ENCODE data around the gene TRUB1.
"Not testable (repeated sequence)": the region's sequence is repeated elsewhere in the genome, so short reads cannot be mapped to it uniquely, and the experiment has no call there.

The TRUB1 gene
- 16.8 to 58.3 (median 36.0) reads per million in 3 experiments for total RNA-seq

DNA sequence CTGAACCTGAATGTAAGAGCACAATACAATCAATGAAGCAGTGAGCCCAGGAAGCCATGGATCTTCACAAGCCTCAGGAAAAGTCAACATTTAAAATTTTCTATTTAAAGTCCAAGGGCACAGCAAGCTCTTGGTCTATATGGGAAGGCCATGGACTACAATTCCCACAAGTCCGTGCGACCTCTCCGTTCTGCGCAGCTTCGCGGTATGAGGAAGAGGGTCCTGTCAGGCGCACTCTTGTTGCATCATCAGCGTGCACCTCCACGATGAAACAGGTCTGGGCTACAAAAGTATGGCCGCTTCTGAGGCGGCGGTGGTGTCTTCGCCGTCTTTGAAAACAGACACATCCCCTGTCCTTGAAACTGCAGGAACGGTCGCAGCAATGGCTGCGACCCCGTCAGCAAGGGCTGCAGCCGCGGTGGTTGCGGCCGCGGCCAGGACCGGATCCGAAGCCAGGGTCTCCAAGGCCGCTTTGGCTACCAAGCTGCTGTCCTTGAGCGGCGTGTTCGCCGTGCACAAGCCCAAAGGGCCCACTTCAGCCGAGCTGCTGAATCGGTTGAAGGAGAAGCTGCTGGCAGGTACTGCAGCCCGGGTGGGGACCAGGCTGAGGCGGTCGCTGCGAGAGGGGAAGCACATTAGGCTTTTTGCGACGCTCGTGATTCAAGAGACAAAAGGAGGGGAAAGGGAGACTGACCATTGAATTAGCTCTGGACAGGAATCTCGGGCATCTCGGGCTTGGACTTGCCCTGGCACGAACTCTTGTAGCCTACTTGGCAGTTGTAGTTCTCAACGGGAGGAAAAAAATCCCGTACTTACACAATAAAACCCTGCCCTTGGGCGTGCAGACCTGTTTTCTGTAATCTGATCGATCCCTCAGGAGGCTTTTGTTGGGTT is at the start of gene TRUB1:
TRUB1 (plus strand) TSS at position 234 of the 894 bp plus-strand sequence; CDS start at position 293, 59 bp downstream.
- DNase-seq: peak; percentile 86

DNA sequence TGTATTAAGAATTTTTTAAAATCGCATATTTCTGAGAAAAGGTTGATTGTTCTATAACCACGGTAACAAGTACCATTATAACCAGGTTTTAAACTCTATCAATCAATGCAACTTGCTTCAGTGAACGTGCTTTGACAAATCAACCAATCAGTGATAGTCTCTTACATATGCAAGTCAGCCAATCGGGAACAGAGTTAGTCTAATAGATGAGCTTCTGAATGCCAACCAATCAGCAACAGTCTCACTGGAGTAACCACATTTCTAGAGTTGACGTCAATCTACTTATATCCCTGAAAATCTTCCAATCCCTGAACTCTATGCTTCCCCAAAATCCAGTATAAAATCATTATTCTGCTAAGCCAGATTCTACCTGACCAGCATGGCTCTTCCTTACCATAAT is 44.7 kb upstream of the TRUB1 start:
- DNase-seq: no peak

DNA sequence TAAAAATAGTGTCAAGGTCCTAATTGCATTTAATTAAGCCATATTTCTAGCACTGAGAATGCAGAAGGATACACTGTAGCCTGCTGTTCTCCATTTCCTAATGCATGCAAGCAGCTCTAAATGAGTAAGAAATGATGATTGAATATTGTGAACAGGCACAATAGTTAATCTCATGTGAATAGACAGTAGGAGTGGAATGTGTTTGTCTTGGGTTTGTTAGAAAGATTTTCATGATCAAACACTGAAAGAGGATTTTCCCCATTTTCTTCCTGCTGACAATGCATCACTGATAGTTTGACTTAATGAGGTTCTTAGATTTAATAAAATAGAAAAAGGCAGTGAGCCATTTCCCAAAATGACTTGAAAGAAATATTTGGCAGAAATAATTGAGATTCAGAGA is 43.1 kb upstream of the TRUB1 start:
- DNase-seq: no peak

DNA sequence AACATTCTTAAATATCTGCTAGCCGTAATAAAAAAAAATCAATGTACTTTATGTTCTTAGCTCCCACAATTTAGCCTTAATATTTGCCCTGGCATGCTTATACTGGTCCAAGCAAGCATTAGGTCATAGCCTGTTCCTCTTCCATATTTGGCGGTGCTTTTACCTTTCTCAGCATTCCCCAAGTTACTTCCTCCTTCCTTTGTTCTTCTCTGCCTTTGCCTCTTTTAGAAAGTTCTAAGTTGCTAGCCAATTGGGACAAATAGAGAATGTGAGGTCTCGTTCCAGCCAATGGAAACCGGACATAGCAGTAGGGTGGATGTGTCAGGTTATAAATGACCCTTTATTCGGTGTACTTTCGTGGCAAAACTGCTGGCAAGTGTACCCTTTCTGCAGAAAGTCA is 41.0 kb upstream of the TRUB1 start:
- not testable (repeated sequence) for DNase-seq

DNA sequence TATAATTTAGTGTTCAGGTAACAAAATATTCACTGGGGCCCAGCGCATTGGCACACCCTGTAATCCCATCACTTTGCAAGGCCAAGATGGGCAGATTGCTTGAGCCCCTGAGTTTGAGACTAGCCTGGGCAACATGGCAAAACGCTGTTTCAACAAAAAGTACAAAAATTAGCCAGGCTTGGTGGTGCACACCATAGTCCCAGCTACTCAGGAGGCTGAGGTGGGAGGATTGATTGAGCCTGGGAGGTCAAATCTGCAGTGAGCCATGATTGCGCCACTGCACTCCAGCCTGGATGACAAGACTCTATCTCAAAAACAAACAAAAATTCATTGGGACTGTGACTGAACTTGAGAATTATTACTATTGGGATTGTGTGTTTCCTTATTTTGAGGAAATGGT is 40.4 kb upstream of the TRUB1 start:
- DNase-seq: no peak

DNA sequence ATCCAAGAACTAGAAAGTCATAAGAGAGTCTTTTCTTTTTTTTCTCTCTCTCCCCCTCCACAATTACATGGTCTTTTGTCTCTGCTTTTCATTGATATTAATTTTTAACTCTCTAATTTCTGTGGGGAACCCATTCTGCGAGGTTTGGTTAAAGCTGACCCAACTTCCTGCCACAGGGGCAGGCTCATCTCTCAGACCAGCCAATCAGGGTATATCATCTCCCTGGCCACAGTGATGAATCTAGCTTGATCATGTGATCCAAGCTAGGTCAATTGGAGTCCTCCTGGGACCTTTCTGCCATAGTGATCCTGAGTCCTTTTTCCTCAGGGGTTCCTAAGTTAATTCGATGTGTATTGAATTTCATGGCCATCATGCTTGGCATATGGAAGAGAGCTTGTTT is 38.0 kb upstream of the TRUB1 start:
- no peak for DNase-seq

DNA sequence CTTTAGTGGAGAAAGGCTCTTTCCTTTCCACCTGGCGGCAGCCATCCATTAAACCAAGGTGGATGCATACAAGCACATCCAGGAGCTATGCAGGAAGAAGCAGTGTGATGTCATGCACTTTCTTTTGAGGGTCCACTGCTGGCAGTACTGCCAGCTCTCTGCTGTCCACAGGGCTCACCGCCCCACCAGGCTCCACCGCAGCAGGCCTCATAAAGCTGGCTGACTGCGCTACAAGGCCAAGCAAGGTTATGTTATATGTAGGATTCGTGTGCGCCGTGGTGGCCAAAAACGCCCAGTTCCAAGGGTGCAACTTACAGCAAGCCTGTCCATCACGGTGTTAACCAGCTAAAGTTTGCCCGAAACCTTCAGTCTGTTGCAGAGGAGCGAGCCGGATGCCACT is 37.3 kb upstream of the TRUB1 start:
- no peak for DNase-seq

DNA sequence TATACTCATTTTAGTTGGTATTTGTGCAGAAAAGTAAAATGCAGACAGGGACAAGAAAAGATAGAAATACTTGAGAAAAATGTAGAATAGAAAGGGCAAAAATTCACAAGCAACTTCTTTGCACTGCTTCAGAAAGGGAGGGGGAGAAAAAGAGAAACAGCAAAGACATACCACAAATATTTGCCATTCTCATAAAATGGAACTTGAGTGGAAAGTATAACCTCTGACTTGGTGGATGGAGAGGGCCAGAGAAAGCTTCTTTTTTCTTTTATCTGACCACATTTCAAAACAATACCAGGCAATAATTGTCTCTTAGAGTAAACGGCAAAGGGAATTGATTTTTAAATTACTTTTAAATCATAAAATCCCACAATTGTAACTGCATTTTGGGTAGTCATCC is 35.8 kb upstream of the TRUB1 start:
- DNase-seq: no peak

DNA sequence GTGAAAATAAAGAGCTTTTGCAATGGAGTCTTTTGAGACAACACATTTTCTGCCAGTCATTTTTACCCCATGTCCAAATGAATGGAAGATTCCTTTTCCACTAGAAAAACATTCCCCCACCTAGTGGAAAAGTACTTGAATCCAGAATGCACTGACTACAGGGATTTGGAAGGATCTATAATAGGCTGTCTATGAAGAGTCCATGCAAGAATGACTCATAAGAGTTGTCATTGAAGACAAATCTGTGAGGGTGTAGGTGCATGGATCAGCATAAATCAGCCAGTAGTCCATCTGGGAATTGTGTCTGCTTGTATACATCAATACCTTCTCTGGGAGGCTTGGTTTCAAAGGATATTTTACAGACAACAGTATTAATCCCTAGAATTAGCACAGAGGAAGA is 32.5 kb upstream of the TRUB1 start:
- no peak for DNase-seq

DNA sequence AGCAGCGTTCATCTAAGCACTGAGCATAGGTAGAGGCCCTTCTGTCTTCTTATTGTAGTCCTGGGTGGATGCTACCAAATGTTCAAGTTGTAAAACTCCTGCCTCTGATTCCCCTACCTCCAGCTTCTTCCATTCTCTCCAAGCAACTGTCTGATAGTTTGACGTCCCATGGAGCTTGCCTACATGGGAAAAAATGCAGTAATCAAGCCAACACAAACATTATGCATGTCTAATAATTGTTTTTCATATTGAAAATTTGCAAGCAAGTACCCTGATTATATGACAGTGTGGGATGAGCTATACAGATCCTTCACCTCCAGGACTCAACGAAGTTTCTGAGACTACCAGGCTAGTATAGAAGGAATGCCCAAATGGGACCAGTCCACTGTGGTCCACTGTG is 31.0 kb upstream of the TRUB1 start:
- DNase-seq: no peak

DNA sequence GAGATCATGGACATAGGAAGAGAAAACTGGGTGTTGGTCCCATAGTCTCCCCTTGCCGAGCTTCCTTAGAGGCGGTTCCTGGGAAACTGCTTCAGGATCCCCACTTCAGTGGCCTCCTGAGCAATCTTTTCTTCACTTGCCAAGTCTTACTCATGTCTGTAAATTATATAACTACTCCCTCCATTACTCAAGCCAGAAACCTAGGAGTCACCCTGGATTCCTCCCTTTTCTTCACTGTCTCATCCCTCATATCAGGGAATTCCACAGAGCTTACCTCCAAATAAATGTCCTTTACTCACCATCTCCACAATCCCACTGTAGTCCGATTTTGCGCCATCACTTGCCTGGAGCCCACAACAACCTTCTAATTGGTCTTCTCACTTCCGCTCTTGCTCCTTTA is 29.1 kb upstream of the TRUB1 start:
- DNase-seq: no peak

DNA sequence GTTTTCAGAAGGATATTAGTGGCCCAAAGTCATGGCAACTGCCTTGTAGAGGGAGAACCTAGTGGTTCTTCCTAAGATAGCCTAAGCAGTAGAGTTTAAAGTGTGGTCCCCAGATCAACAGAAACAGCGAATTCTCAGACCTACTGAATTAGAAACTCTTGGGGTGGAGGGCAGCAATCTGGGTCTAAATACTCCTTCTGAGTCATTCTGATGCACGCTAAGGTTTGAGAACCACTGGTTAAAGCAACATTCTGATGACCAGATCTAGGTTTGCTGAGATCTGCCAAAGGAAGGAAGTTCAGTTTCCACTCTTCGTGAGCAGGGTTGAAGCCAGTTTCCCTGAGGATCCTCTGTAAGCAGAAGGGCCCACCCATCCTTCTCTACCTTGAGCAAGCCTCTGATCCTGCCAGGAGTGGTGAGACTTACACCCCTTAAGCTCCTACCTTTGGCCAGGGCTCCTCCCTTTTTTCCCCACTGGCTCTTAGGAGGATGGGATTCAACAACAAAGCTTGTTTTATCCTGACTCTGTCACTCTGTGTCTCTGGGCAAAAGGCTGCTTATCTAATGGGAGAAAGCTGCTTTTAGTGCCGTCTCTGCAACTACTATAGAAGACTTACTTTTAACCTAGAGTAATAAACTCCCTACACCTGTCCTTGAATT is 26.8 kb upstream of the TRUB1 start:
- DNase-seq: no peak

DNA sequence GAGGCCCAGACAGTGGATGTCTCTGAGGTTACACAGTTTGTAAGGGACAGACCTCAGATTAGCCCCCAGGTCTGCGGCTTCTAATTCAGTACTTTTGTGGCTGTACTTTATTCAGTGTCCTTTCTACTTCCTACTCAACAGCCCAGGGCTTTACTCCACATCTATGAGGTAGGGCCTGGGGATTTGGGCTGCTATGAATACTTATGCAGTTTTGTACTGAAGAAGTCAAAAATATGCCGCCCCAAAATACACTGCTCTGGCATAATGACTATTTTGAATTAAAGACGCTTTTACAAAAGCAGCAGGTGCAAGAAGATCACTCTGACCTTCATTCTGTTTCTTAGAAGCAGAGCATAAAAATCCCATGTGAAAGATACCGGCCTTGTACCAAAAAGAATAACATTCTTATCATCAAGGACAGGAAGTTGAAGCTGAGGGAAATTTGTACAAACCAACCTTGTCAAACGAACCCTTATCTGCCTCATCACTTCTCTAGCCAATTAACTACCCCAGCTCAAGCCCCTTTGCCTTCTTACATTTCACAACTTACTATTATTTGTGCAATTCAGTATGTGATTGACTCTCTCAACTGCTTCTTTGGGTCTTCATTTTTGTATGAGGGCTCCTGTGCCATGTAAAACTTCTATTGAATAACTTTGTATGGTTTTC is 26.1 kb upstream of the TRUB1 start:
- DNase-seq: no peak

DNA sequence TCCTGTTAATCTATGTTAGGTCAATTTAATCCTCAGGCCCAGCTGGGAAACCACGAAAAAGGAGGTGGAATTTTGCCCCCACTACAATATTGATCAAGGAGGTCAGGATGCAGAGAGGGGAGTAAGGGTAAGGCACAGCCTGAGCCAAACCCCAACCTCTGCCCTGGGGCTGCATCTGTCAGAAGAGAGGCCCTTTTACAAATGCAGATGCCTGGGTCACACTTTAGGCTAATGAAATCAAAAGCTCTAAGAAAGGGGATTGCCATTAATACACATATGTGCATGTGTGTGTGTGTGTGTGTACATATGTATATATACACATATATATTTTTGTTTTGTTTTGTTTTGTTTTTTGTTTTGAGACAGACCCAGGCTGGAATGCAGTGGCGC is 25.5 kb upstream of the TRUB1 start:
- DNase-seq: no peak

DNA sequence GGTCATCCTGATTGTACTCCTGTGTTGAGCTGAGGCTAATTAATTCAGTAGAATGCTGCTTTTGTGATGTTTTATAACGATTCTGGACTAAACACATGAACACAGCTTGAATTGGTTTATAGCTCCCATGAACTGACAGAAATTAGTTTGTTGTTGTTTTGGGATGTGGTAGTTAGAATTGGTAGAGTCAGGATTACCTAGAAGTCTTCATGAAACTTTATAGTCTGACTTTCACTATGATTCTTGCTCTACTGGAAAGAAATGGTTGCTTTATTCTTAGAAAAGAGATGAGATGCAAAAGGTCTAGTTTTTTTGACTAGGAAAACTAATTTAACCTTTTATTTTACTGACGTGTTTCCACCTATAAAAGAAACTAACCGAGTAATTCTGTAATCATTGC is 23.4 kb upstream of the TRUB1 start:
- DNase-seq: no peak

DNA sequence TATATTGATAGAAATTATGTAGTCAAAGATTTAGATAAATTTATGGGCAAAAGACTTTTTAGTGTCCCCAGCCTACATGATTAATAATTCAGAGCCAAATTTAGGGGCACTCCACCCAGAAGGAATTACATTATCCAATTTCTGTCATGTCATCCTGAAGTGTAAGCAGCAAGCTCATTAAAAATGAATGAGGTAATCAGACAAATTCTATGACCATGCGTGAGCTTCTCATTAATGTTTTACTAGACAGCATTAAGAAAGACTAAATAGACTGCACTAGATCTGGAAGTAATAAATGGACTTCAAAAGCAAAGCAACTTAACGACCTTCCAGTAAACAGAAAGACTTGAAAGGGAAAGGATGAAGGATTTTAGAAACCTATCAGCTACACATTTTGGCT is 22.7 kb upstream of the TRUB1 start:
- DNase-seq: no peak

DNA sequence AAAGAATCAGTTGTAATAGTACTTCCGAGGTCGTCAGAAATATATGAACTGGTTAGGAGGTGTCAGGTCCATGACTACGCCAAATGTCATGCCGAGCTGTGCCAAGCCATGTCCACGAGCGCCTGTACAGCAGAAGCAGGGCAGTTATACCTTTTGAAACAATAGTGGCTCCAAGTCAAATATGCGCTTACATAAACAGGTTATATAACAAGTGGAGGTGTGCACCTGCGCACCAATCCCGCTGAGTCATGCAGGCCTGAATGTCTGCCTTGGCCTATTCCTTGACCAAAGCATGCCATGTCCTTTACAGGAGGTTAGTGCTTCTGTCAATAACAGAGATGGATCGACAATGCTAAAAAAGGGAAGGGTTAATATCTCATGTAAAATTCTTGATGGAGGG is 21.3 kb upstream of the TRUB1 start:
- no peak for DNase-seq

DNA sequence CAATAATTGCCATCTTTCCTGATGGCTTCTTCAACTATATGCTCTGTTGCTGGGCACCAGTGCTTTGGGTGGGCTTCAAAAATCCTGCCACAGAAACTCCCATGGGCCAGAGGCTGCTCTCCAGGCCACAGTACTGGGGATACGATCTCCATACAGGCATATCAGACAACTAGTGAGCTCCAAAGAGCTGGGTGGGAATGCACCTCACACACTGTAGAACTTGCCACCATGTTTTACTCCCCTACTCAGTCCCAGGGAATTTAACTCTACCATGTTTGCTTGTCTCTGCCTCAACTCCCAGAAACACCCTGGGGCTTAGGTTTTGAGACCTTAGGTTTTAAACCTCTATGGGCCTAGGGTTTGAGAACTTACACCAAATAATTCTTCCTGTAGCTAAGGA is 20.5 kb upstream of the TRUB1 start:
- no peak for DNase-seq

DNA sequence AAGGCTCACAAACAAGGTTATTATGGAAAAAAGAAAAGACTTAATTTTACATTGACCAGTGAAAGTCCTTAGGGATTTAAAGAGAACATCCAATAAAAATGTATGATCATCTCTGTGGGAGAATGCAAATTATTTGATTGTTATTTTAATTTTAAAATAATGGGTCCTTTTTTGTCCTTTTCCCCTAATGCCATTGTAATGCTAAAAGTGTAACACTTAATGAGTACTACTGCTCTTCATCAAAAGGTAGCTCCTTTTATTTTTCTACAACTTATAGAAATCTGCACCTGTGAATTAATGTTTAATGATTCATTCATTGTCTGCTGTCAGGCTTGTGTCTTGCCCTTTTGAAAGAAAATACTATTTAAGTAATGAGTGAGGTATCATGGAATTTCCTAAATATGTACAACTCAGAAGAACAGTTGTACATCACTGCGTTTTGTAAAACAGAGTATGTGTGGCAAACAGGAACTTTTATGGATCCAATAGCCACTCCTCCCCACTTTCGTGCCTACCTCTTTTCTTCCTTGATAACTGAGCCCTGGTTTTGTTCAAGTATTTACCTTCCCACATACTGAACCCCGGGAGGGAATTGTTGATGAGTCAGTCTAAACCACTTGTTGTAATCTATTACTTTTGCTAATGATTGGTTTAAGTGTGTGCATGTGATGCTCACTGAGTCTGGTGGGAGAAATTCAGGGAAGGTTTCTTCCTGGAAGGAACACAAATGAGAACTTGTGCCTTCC is 19.9 kb upstream of the TRUB1 start:
- no peak for DNase-seq

DNA sequence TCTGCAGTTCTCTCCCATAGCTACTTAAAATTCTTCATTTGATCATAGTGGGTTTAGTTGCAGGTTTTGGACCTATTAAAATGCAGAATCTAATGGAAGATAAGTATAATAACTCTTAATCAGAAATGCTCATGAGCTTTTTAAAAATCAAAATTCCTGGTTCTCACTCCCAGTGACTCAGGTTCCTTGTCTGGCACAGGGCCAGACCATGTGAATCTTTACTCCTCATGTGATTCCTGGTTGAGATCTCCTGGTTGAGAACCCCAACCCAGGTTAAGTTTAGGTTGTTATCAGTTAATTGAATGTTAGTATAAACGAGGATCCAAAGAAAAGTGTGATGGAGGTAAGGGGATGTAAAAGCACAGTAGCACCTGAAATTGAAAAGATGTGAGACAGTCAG is 17.5 kb upstream of the TRUB1 start:
- no peak for DNase-seq

DNA sequence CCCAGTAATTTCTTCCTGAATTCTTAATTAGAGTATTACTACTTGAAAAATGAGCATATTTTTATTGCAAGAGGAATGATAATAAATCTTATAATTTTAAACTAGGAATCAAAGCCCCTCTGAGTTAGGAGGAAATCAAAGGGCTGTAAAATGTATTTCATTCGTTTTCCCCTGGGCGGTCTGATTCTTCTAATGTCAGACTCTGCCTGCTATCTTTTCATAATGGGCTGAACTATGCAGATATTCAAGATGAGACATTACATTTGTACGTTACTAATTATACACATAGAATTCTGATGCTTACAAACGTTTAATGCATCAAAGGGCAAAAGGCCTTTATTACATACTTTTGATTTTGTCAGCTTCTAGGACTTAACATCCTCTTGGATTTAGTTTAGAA is 16.0 kb upstream of the TRUB1 start:
- no peak for DNase-seq

DNA sequence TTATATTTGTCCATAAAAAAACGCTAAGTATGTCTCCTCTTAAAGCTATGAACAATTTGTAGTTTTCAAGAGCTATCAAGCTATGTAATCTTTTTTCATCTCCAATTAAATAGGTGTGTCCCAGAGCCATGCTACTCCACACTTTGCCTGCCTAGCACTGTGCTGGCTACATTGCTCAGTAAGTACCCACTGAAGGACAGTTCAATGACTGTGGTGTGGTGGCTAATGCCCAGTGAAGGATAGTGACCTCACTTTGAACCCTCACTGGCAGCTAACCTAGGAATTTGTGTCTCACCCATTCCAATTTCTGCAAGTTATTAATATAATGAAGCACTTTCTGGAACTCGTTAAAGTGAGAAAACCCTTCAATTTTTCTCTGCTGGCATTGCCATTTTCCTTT is 14.4 kb upstream of the TRUB1 start:
- no peak for DNase-seq
